Pancreas (tissue), 10 donors: ENCODE results near the gene RNF208. TPM values are rescaled to one million over a fixed set of nuclear protein-coding genes. Genes with fewer than 3 reads are reported as not detected.

ENCODE experiments used
- ATAC-seq, 4 donors: fragments of 200-7000 bp; cut with Tn5 transposase; one replicate each; pipeline versions ENCODE4 v1.8.0 to v1.9.1; 2020; ENCODE audit warnings: mild to moderate bottlenecking in 4 of 4, moderate library complexity in 4 of 4
- DNase-seq, 6 donors: peaks; one replicate each; pipeline ENCODE4 v3.0.0-alpha.2; 2020
- FAIRE-seq: peaks from 2 replicates; lab custom pipeline; 2012; peaks lifted over from hg19 to GRCh38; lab: Jason Lieb, UNC
- H3K27ac ChIP-seq, 4 donors: fragments of 200-600 bp; sonication (generic); 1 replicate in 3 of 4; 2 replicates in 1 of 4; pipeline versions ENCODE4 v1.5.0 to v1.8.0; 2020
- H3K27me3 ChIP-seq, 4 donors: fragments of 200-600 bp; one replicate each; pipeline ENCODE4 v1.8.0; 2021
- H3K36me3 ChIP-seq, 3 donors: fragments of 200-600 bp; sonication (generic) in 1 of 3; one replicate each; pipeline versions ENCODE4 v1.5.0 to v1.8.0; 2020 to 2021
- H3K4me1 ChIP-seq, 3 donors: fragments of 200-600 bp; one replicate each; pipeline ENCODE4 v1.8.0; 2021
- H3K4me3 ChIP-seq, 4 donors: fragments of 200-600 bp; sonication (generic) in 2 of 4; one replicate each; pipeline versions ENCODE4 v1.5.0 to v1.8.0; 2020 to 2021
- H3K9me3 ChIP-seq, 4 donors: fragments of 200-600 bp; one replicate each; pipeline ENCODE4 v1.8.0; 2021
- CTCF ChIP-seq, 4 donors: fragments of 200-600 bp; sonication (generic) in 3 of 4; IDR thresholded peaks; one replicate each; pipeline versions ENCODE4 v1.5.0 to v1.8.0; 2021; ENCODE audit warnings: antibody characterized with exemption in 4 of 4
- WGBS, 2 donors: extraction: QIAGEN DNeasy Blood & Tissue Kit; methylation state at CpG; one replicate each; pipeline ENCODE4 v1.1.7; 2013; 5-methylcytosine and 5-hydroxymethylcytosine counted together
- intact Hi-C, 3 donors: fragments of 100-400 bp; cut with DNase I; formaldehyde crosslinking; loops; one replicate each; pipeline versions ENCODE4 v1.11.1 to v1.14.2; 2022
- polyA plus RNA-seq, 2 donors: library from polyadenylated mRNA; stranded (reverse); fragments of 200-250 nt; gene quantifications; one replicate each; pipeline ENCODE4 v1.2.3, GENCODE V29; 2013
- total RNA-seq, 6 donors: library from RNA; stranded (reverse); fragmentation: NEBNext Ultra II Directional in 4 of 6; extraction: Animal tissue kit (Norgen Biotek cat#: 25700) in 4 of 6; gene quantifications; one replicate each; pipeline versions ENCODE4 v1.2.1 to v1.2.4, GENCODE V29; 2021 to 2023
- donor health status: healthy with polysubstance abuse.
- donor health status: DM: no; HTN: no; CAD: no; lungs with moderate emphysema.
- donor health status: DM: no; HTN: no; CAD: no.
- donor health status: control.
- donor health status: control.
- donor health status: Bipolar disorder and iron deficiency.
- donor health status: DM: yes; HTN: yes; CAD: no.
- donor health status: DM: no; HTN: no; CAD: no.
- donor health status: DM: no; HTN: no; CAD: no.
- donor health status: DM: yes; HTN: yes; CAD: no.

Gene RNF208
- total and polyA plus RNA-seq, 8 donors, result 3.3 to 20.7 (median 3.4) TPM

GRCh38 chr9:137233143-137233980 is 11.3 kb upstream of the RNF208 start:
- Histone ChIP-seq H3K27ac (no peak overlapping the region), H3K4me1 (peaks cover 5 to 10% (median 8%) of the 10 kb centered on the region in 3 donors), H3K27me3 (no peaks in the 10 kb centered on the region), H3K36me3 (no peaks in the 10 kb centered on the region), H3K4me3 (no peak overlapping the region), H3K9me3 (no peaks in the 10 kb centered on the region)
- no peak for FAIRE-seq
- DNase-seq, result no peak
- no peak for ATAC-seq
- 61 to 68% methylated on average over 38 to 40 of the region's 40 CpGs for WGBS, 2 donors
- TF ChIP-seq CTCF (IDR thresholded peaks at IDR 0.05), result no peak
- intact Hi-C loops, result loop anchor here (5.0 to 10.0 kb wide), 2 partner anchors 116 to 119 kb away; partner anchors contain the start of gene DPP7 (in 1 of the 3)

- no peaks in the 10 kb centered on the region for H3K27me3 ChIP-seq
- H3K4me3 ChIP-seq, result no peak overlapping the region
- no peaks in the 10 kb centered on the region for H3K9me3 ChIP-seq
- 63 to 87% methylated on average over 15 to 24 of the region's 24 CpGs for WGBS, 2 donors
- intact Hi-C loops, result loop anchor here (5.0 to 10.0 kb wide), 2 partner anchors 115 to 118 kb away; partner anchors contain the start of gene DPP7 (in 1 of the 3)
- DNase-seq (no peak), FAIRE-seq (no peak), ATAC-seq (no peak)
- no peak overlapping the region for H3K27ac ChIP-seq
- peaks cover 6 to 12% (median 7%) of the 10 kb centered on the region in 3 donors for H3K4me1 ChIP-seq
- no peaks in the 10 kb centered on the region for H3K36me3 ChIP-seq
- no peak for TF ChIP-seq CTCF (IDR thresholded peaks at IDR 0.05)
Measured at GRCh38 chr9:137232510-137232909, 10.5 kb upstream of the RNF208 start.

GRCh38 chr9:137232101-137232500 is 10.1 kb upstream of the RNF208 start:
- no peak for FAIRE-seq
- Histone ChIP-seq H3K27me3 (no peaks in the 10 kb centered on the region), H3K36me3 (no peaks in the 10 kb centered on the region), H3K9me3 (no peaks in the 10 kb centered on the region), H3K4me3 (no peak overlapping the region), H3K4me1 (peaks cover 10 to 13% (median 10%) of the 10 kb centered on the region in 3 donors), H3K27ac (no peak overlapping the region)
- ATAC-seq, result no peak
- 70 to 72% methylated on average over 9 to 10 of the region's 10 CpGs for WGBS, 2 donors
- DNase-seq, result no peak
- TF ChIP-seq CTCF (IDR thresholded peaks at IDR 0.05), result no peak
- intact Hi-C loops, result loop anchor here (5.0 to 10.0 kb wide), 2 partner anchors 115 to 117 kb away; partner anchors contain the start of gene DPP7 (in 1 of the 3)

GRCh38 chr9:137231372-137232039 is 9.5 kb upstream of the RNF208 start:
- no peak for TF ChIP-seq CTCF (IDR thresholded peaks at IDR 0.05)
- intact Hi-C loops, result loop anchor here (5.0 to 10.0 kb wide), 2 partner anchors 114 to 117 kb away; partner anchors contain the start of gene DPP7 (in 1 of the 3)
- no peak overlapping the region for H3K4me3 ChIP-seq
- H3K27me3 ChIP-seq, result no peaks in the 10 kb centered on the region
- H3K36me3 ChIP-seq, result no peaks in the 10 kb centered on the region
- DNase-seq (no peak), FAIRE-seq (no peak), ATAC-seq (no peak)
- no peaks in the 10 kb centered on the region for H3K9me3 ChIP-seq
- peaks cover 5 to 14% (median 10%) of the 10 kb centered on the region in 3 donors for H3K4me1 ChIP-seq
- no peak overlapping the region for H3K27ac ChIP-seq
- 82 to 90% methylated on average over 23 of the region's 23 CpGs for WGBS, 2 donors
